Transverse colon (tissue), 4 donors: ENCODE measurements around the gene CACNA1C. TPM values are rescaled to one million over a fixed set of nuclear protein-coding genes. Genes with fewer than 3 reads are reported as not detected.

Experiments
- DNase-seq: peaks from one replicate; pipeline ENCODE4 v3.0.0-alpha.2; 2019
- H3K27ac ChIP-seq, 4 donors: fragments of 200-600 bp; sonication (generic); 2 replicates each; pipeline ENCODE4 v1.5.1; 2016 to 2018; ENCODE audit warnings: inconsistent platforms in 4 of 4
- H3K27me3 ChIP-seq: fragments of 200-600 bp; sonication (generic); 2 replicates; pipeline ENCODE4 v1.5.1; 2017; ENCODE audit warnings: inconsistent platforms
- H3K36me3 ChIP-seq, 4 donors: fragments of 200-600 bp; sonication (generic); 2 replicates each; pipeline ENCODE4 v1.5.1; 2017 to 2019; ENCODE audit warnings: inconsistent platforms in 4 of 4
- H3K4me1 ChIP-seq, 4 donors: fragments of 200-600 bp; sonication (generic); 2 replicates each; pipeline ENCODE4 v1.5.1; 2017 to 2020; ENCODE audit warnings: inconsistent platforms in 4 of 4
- H3K4me3 ChIP-seq, 4 donors: fragments of 200-600 bp; sonication (generic); 1 replicate in 1 of 4; 2 replicates in 3 of 4; pipeline versions ENCODE4 v1.5.1 to v1.6.1; 2017 to 2019; ENCODE audit warnings: inconsistent platforms in 4 of 4
- H3K9me3 ChIP-seq, 2 donors: fragments of 200-600 bp; sonication (generic); 2 replicates each; pipeline ENCODE4 v1.5.1; 2017 to 2019; ENCODE audit warnings: inconsistent platforms in 2 of 2
- EP300 ChIP-seq: sonication (generic); formaldehyde crosslinking; IDR thresholded peaks from one replicate; pipeline ENCODE4 v1.6.1; 2017; ENCODE audit warnings: antibody characterized with exemption, low read depth
- POLR2A ChIP-seq: fragments of 450-650 bp; IDR thresholded peaks from one replicate; pipeline ENCODE4 v1.6.1; 2016; ENCODE audit warnings: antibody characterized with exemption, mild to moderate bottlenecking, moderate library complexity
- POLR2AphosphoS5 ChIP-seq, 3 donors: sonication (generic); formaldehyde crosslinking; IDR thresholded peaks; one replicate each; pipeline ENCODE4 v1.6.1; 2016; ENCODE audit warnings: antibody characterized with exemption in 3 of 3
- WGBS, 2 donors: methylation state at CpG; one replicate each; pipeline ENCODE4 v1.1.5; 2018; ENCODE audit warnings: low coverage in 1 of 2; 5-methylcytosine and 5-hydroxymethylcytosine counted together
- in situ Hi-C, 4 donors: fragments of 200-750 bp; cut with MboI; loops; one replicate each; pipeline versions ENCODE4 v1.15.0 to v1.15.1; 2017; ENCODE audit warnings: low sequenced_read_pairs in 3 of 4, low pct_ligation_motif_present in 1 of 4, low pct_unique_long_range_greater_than_20kb in 1 of 4
- intact Hi-C: fragments of 100-400 bp; cut with DNase I; formaldehyde crosslinking; loops from one replicate; pipeline ENCODE4 v1.15.1; 2023; ENCODE audit warnings: low total_unique reads
- total RNA-seq, 4 donors: library from RNA; depleted of rRNA; stranded (reverse); fragments of >200 nt; gene quantifications; one replicate each; pipeline ENCODE4 v1.1.0, GENCODE V29; 2016
- TF ChIP-seq, protein P1 (sequence below), 5 experiments: fragments of 200-600 bp in 3 of 5; fragments of 450-650 bp in 2 of 5; sonication (generic) in 3 of 5; IDR thresholded peaks; 1 replicate in 2 of 5; 2 replicates in 3 of 5; pipeline ENCODE4 v1.5.1; 2016 to 2017; ENCODE audit warnings: antibody characterized with exemption in 5 of 5, inconsistent platforms in 3 of 5, mild to moderate bottlenecking in 2 of 5, moderate library complexity in 1 of 5

The CACNA1C gene
- total RNA-seq, 4 donors from 2014 or later, result 18.8 to 35.2 (median 24.8) TPM

- WGBS, 2 donors, result 91 to 100% methylated on average over 4 to 19 of the region's 19 CpGs
- intact Hi-C loops (no loop called here), in situ Hi-C loops (no loop called here)
- Histone ChIP-seq H3K9me3 (no peaks in the 10 kb centered on the region), H3K27me3 (no peaks in the 10 kb centered on the region), H3K27ac (no peak overlapping the region), H3K4me1 (no peaks in the 10 kb centered on the region), H3K36me3 (no peaks in the 10 kb centered on the region), H3K4me3 (no peak overlapping the region)
- TF ChIP-seq POLR2A, result no peak
- no peak for TF ChIP-seq EP300
- TF ChIP-seq, protein P1, sequence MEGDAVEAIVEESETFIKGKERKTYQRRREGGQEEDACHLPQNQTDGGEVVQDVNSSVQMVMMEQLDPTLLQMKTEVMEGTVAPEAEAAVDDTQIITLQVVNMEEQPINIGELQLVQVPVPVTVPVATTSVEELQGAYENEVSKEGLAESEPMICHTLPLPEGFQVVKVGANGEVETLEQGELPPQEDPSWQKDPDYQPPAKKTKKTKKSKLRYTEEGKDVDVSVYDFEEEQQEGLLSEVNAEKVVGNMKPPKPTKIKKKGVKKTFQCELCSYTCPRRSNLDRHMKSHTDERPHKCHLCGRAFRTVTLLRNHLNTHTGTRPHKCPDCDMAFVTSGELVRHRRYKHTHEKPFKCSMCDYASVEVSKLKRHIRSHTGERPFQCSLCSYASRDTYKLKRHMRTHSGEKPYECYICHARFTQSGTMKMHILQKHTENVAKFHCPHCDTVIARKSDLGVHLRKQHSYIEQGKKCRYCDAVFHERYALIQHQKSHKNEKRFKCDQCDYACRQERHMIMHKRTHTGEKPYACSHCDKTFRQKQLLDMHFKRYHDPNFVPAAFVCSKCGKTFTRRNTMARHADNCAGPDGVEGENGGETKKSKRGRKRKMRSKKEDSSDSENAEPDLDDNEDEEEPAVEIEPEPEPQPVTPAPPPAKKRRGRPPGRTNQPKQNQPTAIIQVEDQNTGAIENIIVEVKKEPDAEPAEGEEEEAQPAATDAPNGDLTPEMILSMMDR (IDR thresholded peaks at IDR 0.05), result no peak
- no peak for TF ChIP-seq POLR2AphosphoS5 (IDR thresholded peaks at IDR 0.05)
- DNase-seq, result no peak
Observed at GRCh38 chr12:2191534-2192153, 138.9 kb downstream of the CACNA1C start.

- TF ChIP-seq EP300 (no peak), POLR2A (no peak), POLR2AphosphoS5 (IDR thresholded peaks at IDR 0.05) (no peak)
- TF ChIP-seq, protein P1 (IDR thresholded peaks at IDR 0.05), result no peak
- no peak overlapping the region for H3K4me3 ChIP-seq
- no peaks in the 10 kb centered on the region for H3K4me1 ChIP-seq
- DNase-seq, result no peak
- H3K27ac ChIP-seq, result no peak overlapping the region
- no peaks in the 10 kb centered on the region for H3K9me3 ChIP-seq
- WGBS, 2 donors, result 84 to 86% methylated on average over 10 of the region's 10 CpGs
- in situ Hi-C loops, result no loop called here
- H3K36me3 ChIP-seq, result no peaks in the 10 kb centered on the region
- no peaks in the 10 kb centered on the region for H3K27me3 ChIP-seq
- intact Hi-C loops, result no loop called here
Observed at GRCh38 chr12:2192231-2192630, 139.4 kb downstream of the CACNA1C start.

DNA sequence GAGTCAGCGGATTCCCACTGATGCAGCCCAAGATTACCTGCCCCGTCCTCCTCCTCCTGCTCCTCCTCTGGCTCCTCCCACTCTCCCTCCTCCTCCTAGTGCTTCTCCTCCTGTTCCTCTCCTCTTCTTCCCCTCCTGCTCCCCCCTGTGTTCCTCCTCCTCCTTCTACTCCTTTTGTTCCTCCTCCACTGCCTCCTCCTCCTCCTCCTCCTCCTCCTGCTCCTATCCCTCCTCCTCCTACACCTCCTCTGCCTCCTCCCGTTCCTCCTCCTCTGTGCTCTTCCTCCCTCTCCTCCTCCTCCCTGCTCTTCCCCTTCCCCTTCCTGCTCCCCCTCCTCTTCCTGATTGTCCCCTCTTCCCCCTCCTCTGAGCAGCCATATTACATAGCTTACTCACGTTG is 141.3 kb downstream of the CACNA1C start:
- in situ Hi-C loops, result no loop called here
- Histone ChIP-seq H3K4me1 (no peaks in the 10 kb centered on the region), H3K9me3 (no peaks in the 10 kb centered on the region), H3K27me3 (no peaks in the 10 kb centered on the region), H3K4me3 (no peak overlapping the region), H3K27ac (peak overlapping the region in 3 of 4 donors; percentile 10 to 61 (median 16)), H3K36me3 (no peaks in the 10 kb centered on the region)
- WGBS, 2 donors, result 59 to 75% methylated on average over 3 to 4 of the region's 4 CpGs
- intact Hi-C loops, result no loop called here
- TF ChIP-seq, protein P1 (IDR thresholded peaks at IDR 0.05), result no peak
- no peak for TF ChIP-seq POLR2AphosphoS5 (IDR thresholded peaks at IDR 0.05)
- no peak for TF ChIP-seq EP300
- TF ChIP-seq POLR2A, result no peak
- no peak for DNase-seq

GRCh38 chr12:2194571-2194970 is 141.8 kb downstream of the CACNA1C start:
- Histone ChIP-seq H3K27me3 (no peaks in the 10 kb centered on the region), H3K9me3 (no peaks in the 10 kb centered on the region), H3K36me3 (no peaks in the 10 kb centered on the region), H3K4me1 (no peaks in the 10 kb centered on the region), H3K4me3 (no peak overlapping the region), H3K27ac (peak overlapping the region in 3 of 4 donors; percentile 10 to 61 (median 16))
- intact Hi-C loops (no loop called here), in situ Hi-C loops (no loop called here)
- TF ChIP-seq, protein P1 (IDR thresholded peaks at IDR 0.05), result no peak
- TF ChIP-seq EP300 (no peak), POLR2AphosphoS5 (IDR thresholded peaks at IDR 0.05) (no peak), POLR2A (no peak)
- 72 to 79% methylated on average over 4 of the region's 4 CpGs for WGBS, 2 donors
- DNase-seq, result no peak
